Ascending aorta (tissue), 2 donors: ENCODE data around the gene TGFBR3. TPM values are rescaled to one million over a fixed set of nuclear protein-coding genes. Genes with fewer than 3 reads are reported as not detected.

ENCODE experiments used
- DNase-seq, 2 donors: peaks; one replicate each; pipeline ENCODE4 v3.0.0-alpha.2; 2019; ENCODE audit warnings: low spot score in 2 of 2
- H3K27ac ChIP-seq, 2 donors: fragments of 200-600 bp; sonication (generic); one replicate each; pipeline ENCODE4 v1.5.1; 2016 to 2017; ENCODE audit warnings: mild to moderate bottlenecking in 1 of 2
- H3K27me3 ChIP-seq: fragments of 200-600 bp; sonication (generic); one replicate; pipeline ENCODE4 v1.5.1; 2017
- H3K36me3 ChIP-seq, 2 donors: fragments of 200-600 bp; sonication (generic); one replicate each; pipeline ENCODE4 v1.5.1; 2016
- H3K4me1 ChIP-seq, 2 donors: fragments of 200-600 bp; sonication (generic); one replicate each; pipeline ENCODE4 v1.5.1; 2016 to 2017; ENCODE audit warnings: mild to moderate bottlenecking in 1 of 2
- H3K4me3 ChIP-seq, 2 donors: fragments of 200-600 bp; sonication (generic); one replicate each; pipeline ENCODE4 v1.5.1; 2016 to 2017; ENCODE audit warnings: mild to moderate bottlenecking in 1 of 2
- H3K9me3 ChIP-seq, 2 donors: fragments of 200-600 bp; sonication (generic); one replicate each; pipeline ENCODE4 v1.5.1; 2016
- intact Hi-C: fragments of 100-400 bp; cut with DNase I; formaldehyde crosslinking; loops from one replicate; pipeline ENCODE4 v1.15.1; 2023
- total RNA-seq: library from RNA; depleted of rRNA; stranded (reverse); fragments of >200 nt; gene quantifications from one replicate; pipeline ENCODE4 v1.1.0, GENCODE V29; 2016
- TF ChIP-seq, protein P1 (sequence below), 3 experiments: fragments of 200-600 bp in 2 of 3; fragments of 450-650 bp in 1 of 3; sonication (generic) in 2 of 3; IDR thresholded peaks; one replicate each; pipeline ENCODE4 v1.5.1; 2016 to 2019; ENCODE audit warnings: antibody characterized with exemption in 3 of 3, mild to moderate bottlenecking in 1 of 3, moderate library complexity in 1 of 3

TGFBR3 gene
- total RNA-seq, 1 donor from 2014 or later: 127 TPM

DNA sequence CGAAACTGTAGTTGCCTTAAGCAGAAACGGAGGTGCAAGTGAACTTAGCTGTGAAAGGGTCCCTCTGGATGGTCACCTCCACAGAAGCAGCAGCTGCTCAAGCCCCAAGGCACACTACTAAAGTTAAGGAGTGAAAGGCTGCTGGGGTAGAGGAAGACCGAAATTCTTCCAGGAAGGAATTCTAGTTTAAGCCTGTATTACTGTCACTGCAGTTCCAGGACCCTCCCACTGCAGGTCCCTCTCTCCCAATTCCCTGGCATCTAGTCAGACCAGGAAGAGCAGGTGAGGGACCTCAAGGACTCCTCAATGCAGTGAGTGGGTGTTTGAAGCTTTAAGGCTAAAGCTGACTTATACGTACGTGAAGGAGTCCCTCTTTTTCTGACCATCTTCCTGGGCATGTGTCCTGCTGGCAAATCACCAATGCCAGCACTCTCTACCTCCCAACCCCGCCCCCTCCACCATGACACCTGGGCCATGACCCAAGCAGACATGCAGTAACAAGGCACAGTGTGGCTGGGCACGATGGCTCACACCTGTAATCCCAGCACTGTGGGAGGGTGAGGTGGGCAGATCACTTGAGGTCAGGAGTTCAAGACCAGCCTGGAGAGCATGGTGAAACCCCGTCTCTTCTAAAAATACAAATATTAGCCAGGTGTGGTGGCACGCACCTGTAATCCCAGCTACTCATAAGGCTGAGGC, 57.2 kb downstream of the TGFBR3 start:
- H3K27me3 ChIP-seq: no peaks in the 10 kb centered on the region
- H3K4me1 ChIP-seq: peaks cover 2 to 7% of the 10 kb centered on the region in 2 donors
- H3K36me3 ChIP-seq: no peaks in the 10 kb centered on the region
- H3K27ac ChIP-seq: no peak overlapping the region
- TF ChIP-seq, protein P1, sequence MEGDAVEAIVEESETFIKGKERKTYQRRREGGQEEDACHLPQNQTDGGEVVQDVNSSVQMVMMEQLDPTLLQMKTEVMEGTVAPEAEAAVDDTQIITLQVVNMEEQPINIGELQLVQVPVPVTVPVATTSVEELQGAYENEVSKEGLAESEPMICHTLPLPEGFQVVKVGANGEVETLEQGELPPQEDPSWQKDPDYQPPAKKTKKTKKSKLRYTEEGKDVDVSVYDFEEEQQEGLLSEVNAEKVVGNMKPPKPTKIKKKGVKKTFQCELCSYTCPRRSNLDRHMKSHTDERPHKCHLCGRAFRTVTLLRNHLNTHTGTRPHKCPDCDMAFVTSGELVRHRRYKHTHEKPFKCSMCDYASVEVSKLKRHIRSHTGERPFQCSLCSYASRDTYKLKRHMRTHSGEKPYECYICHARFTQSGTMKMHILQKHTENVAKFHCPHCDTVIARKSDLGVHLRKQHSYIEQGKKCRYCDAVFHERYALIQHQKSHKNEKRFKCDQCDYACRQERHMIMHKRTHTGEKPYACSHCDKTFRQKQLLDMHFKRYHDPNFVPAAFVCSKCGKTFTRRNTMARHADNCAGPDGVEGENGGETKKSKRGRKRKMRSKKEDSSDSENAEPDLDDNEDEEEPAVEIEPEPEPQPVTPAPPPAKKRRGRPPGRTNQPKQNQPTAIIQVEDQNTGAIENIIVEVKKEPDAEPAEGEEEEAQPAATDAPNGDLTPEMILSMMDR (IDR thresholded peaks at IDR 0.05): no peak
- H3K9me3 ChIP-seq: no peaks in the 10 kb centered on the region
- intact Hi-C loops: no loop called here
- no peak overlapping the region for H3K4me3 ChIP-seq
- no peak for DNase-seq

DNA sequence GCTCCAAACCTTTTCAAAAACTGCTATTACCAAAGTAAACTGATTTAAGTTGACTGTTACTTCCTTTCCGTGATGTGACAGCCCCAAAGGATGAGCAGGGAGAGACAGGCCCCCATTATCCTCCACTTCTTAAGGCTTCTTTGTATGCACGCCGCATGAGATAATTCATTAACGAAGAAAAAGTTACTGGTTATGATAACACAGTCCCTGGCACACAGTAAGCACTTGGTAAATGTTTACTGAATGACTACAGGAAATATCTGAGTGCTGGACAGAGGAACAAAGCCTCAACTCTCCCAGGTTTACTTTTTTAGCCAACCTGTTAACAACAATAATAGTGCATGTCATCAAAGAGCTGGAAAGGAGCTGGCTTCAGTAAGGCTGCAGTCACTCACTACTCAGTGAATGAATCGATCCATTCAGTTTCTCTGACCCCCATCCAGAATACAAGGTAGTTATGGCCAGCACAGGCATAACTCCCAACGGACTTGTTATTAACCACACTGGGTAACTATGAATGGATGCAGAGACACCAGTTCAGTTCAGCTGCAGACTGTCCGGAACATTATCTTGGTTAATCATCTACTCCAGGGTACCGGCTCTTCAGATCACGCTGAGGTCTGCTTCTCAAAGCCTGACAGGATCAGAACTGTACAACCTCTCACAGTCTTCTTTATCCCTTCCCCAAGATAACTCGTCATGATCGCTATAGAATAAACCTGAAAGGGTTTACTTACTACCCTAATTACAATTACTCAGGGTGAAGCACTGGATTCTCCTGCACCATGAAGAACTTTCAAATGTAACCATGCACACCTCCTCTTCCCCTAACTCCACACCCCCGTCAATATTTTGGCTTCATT, 58.3 kb downstream of the TGFBR3 start:
- DNase-seq: no peak
- H3K9me3 ChIP-seq: no peaks in the 10 kb centered on the region
- H3K27me3 ChIP-seq: no peaks in the 10 kb centered on the region
- peaks cover 2 to 7% of the 10 kb centered on the region in 2 donors for H3K4me1 ChIP-seq
- H3K36me3 ChIP-seq: no peaks in the 10 kb centered on the region
- TF ChIP-seq, protein P1 (IDR thresholded peaks at IDR 0.05): no peak
- H3K27ac ChIP-seq: no peak overlapping the region
- intact Hi-C loops: no loop called here
- no peak overlapping the region for H3K4me3 ChIP-seq

DNA sequence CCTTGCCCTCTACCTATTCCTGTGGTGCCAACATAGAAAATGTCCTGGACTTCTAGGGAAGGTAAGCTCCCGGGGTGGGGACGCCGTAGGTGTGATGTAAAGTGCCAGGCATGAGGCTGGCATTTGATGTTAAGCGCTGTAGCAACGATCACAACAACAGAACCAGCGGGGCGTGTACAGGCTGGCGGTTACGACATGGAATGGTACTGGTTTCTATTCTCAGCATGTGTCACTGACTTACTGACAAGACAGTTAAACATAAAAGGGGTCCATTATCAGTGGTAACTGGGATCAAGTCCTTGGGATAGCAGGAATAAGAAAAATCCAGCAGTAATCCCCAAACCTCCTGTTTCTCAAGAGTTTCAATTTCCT, 58.9 kb downstream of the TGFBR3 start:
- peaks cover 2 to 7% of the 10 kb centered on the region in 2 donors for H3K4me1 ChIP-seq

DNA sequence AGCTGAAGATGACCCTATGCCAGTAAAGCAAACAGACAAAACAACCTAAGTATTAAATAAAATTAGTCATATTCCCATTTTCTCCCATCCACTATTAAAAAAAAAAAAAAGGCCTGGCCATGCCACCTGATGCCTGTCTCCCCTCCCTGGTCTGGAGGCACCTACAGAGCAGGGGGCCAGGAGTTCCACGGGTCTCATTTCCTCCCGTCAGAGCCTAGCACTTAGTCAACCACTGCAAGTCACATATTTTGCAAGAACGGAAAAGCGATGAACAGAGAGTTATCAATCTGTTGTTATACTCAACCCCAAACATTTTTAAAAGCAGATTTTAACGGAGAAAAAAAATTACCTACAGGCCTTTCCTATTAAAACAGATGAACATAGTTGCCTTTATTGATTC, 59.3 kb downstream of the TGFBR3 start:
- Histone ChIP-seq H3K4me1 (peaks cover 2 to 7% of the 10 kb centered on the region in 2 donors), H3K27ac (no peak overlapping the region), H3K36me3 (no peaks in the 10 kb centered on the region), H3K27me3 (no peaks in the 10 kb centered on the region), H3K4me3 (no peak overlapping the region), H3K9me3 (no peaks in the 10 kb centered on the region)
- TF ChIP-seq, protein P1 (IDR thresholded peaks at IDR 0.05): no peak
- DNase-seq: no peak
- intact Hi-C loops: no loop called here

More for the DNA sequence above, 58.9 kb downstream of the TGFBR3 start:
- Histone ChIP-seq H3K4me3 (no peak overlapping the region), H3K27me3 (no peaks in the 10 kb centered on the region), H3K36me3 (no peaks in the 10 kb centered on the region), H3K27ac (no peak overlapping the region), H3K9me3 (no peaks in the 10 kb centered on the region)
- TF ChIP-seq, protein P1 (IDR thresholded peaks at IDR 0.05): no peak
- no peak for DNase-seq
- intact Hi-C loops: no loop called here

DNA sequence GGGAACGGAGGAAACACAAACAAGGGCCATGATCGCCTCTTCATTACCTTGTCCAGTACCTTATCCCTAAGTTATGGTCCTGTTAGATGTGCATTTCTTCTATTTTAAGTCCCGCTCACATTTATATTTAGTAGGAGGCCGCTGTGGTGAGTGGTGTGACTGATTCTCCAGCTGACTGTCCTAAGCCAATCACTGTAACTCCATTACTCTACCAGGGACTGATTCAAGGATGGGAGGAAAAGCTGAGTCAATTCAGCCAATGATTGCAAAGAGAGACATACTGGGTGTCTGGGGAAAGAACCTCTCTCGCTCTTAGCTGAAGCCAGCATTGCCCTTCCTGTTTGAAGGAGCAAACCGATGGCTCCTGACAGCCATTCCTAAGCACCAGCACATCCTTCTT, 59.7 kb downstream of the TGFBR3 start:
- intact Hi-C loops: no loop called here
- Histone ChIP-seq H3K9me3 (no peaks in the 10 kb centered on the region), H3K36me3 (no peaks in the 10 kb centered on the region), H3K27me3 (no peaks in the 10 kb centered on the region), H3K27ac (no peak overlapping the region), H3K4me3 (no peak overlapping the region), H3K4me1 (peaks cover 2 to 7% of the 10 kb centered on the region in 2 donors)
- no peak for DNase-seq
- TF ChIP-seq, protein P1 (IDR thresholded peaks at IDR 0.05): no peak
